K562 (cell line): Measurements from ENCODE around the gene CNIH4. TPM values are rescaled to one million over a fixed set of nuclear protein-coding genes. Genes with fewer than 3 reads are reported as not detected.

Experiments used
- ATAC-seq: fragments of 200-7000 bp; cut with Tn5 transposase; 3 replicates; pipeline ENCODE4 v1.9.1; 2020; ENCODE audit warnings: moderate library complexity
- BruUV-seq: library from RNA; stranded (reverse); fragments of 400-500 nt; replicated peaks from 2 replicates; lab custom pipeline; 2021; lab: Mats Ljungman, UMichigan
- CTCF ChIA-PET: fragments of 300-600 bp; formaldehyde crosslinking; extraction: SDS; loops from one replicate; lab custom pipeline; 2021; ENCODE audit warnings: low intra/inter-chr PET ratio; lab: Yijun Ruan, JAX
- POLR2A ChIA-PET: fragments of 300-600, 350-650 bp; sonication (Branson Sonifier 250); formaldehyde crosslinking; extraction: SDS; loops from one replicate; lab custom pipeline; 2021; ENCODE audit warnings: antibody characterized with exemption, inconsistent platforms; lab: Yijun Ruan, JAX
- DNase-seq, 4 experiments: peaks; one replicate each; pipeline versions ENCODE4 v3.0.0 to v3.0.0-alpha.2; 2011 to 2018; ENCODE audit warnings: low spot score in 3 of 4, mixed read lengths in 3 of 4; ENCODE audit errors: extremely low read depth in 1 of 4
- FAIRE-seq: peaks from 2 replicates; lab custom pipeline; 2011; peaks lifted over from hg19 to GRCh38; lab: Jason Lieb, UNC
- H2AFZ ChIP-seq: 2 replicates; pipeline ENCODE4 v1.6.0; 2011; ENCODE audit warnings: low read depth, low read length, control low read depth, inconsistent platforms
- H3K27ac ChIP-seq: fragments of 200-600 bp; 3 replicates; pipeline ENCODE4 v1.8.0; 2011; ENCODE audit warnings: low read depth, mild to moderate bottlenecking, control low read depth, inconsistent platforms, low read length, moderate library complexity, mixed read lengths; ENCODE audit errors: extremely low read depth
- H3K27me3 ChIP-seq, 2 experiments: fragments of 300-600 bp in 1 of 2; 2 replicates in 1 of 2; 3 replicates in 1 of 2; pipeline versions ENCODE4 v1.6.0 to v1.8.0; 2011; ENCODE audit warnings: inconsistent platforms in 2 of 2, low read length in 2 of 2, mild to moderate bottlenecking in 1 of 2, mixed read lengths in 1 of 2, moderate library complexity in 1 of 2; ENCODE audit not compliant: control insufficient read depth in 2 of 2, insufficient read depth in 2 of 2
- H3K36me3 ChIP-seq: fragments of 300-600 bp; 3 replicates; pipeline ENCODE4 v1.8.0; 2011; ENCODE audit warnings: mild to moderate bottlenecking, low read length, inconsistent platforms; ENCODE audit not compliant: control insufficient read depth, insufficient read depth
- H3K4me1 ChIP-seq, 2 experiments: fragments of 200-600 bp in 1 of 2; replicated peaks in 1 of 2; 2 replicates in 1 of 2; 3 replicates in 1 of 2; pipeline versions ENCODE4 v1.5.1 to v1.8.0; 2011; ENCODE audit warnings: inconsistent platforms in 2 of 2, low read length in 2 of 2, mild to moderate bottlenecking in 1 of 2, mixed read lengths in 1 of 2, moderate library complexity in 1 of 2; ENCODE audit not compliant: control insufficient read depth in 2 of 2, insufficient read depth in 2 of 2
- H3K4me2 ChIP-seq: 2 replicates; pipeline ENCODE4 v1.6.1; 2011; ENCODE audit warnings: low read length, control low read depth, inconsistent platforms, mixed read lengths; ENCODE audit not compliant: insufficient read depth
- H3K4me3 ChIP-seq: fragments of 200-600 bp; sonication (generic), shearing (Covaris generic); 2 replicates; pipeline ENCODE4 v1.5.1; 2016; ENCODE audit warnings: control low read depth, inconsistent platforms
- H3K79me2 ChIP-seq: fragments of 200-600 bp; 3 replicates; pipeline ENCODE4 v1.8.0; 2011; ENCODE audit warnings: low read length, inconsistent platforms; ENCODE audit not compliant: control insufficient read depth, insufficient read depth
- H3K9ac ChIP-seq, 2 experiments: 2 replicates each; pipeline versions ENCODE4 v1.6.0 to v1.6.1; 2011; ENCODE audit warnings: low read depth in 2 of 2, low read length in 2 of 2, control low read depth in 1 of 2, inconsistent platforms in 1 of 2, mild to moderate bottlenecking in 1 of 2, mixed read lengths in 1 of 2; ENCODE audit not compliant: insufficient read depth in 1 of 2
- H3K9me1 ChIP-seq: one replicate; pipeline ENCODE4 v1.6.0; 2011; ENCODE audit warnings: inconsistent platforms, mild to moderate bottlenecking, low read length, moderate library complexity; ENCODE audit not compliant: control insufficient read depth, insufficient read depth
- H3K9me3 ChIP-seq: replicated peaks from 2 replicates; pipeline ENCODE4 v1.5.1; 2011; ENCODE audit warnings: low read depth, low read length, inconsistent platforms; ENCODE audit not compliant: control insufficient read depth, insufficient read depth
- H4K20me1 ChIP-seq: replicated peaks from 2 replicates; pipeline ENCODE4 v1.6.1; 2011; ENCODE audit warnings: low read length, inconsistent platforms, mixed read lengths; ENCODE audit not compliant: control insufficient read depth, insufficient read depth
- HES1 ChIP-seq: fragments of 450-650 bp; IDR thresholded peaks from 2 replicates; pipeline ENCODE4 v1.6.1; 2016; ENCODE audit warnings: low read depth, mild to moderate bottlenecking, moderate library complexity
- SNIP1 ChIP-seq: fragments of 450-650 bp; IDR thresholded peaks from 2 replicates; pipeline ENCODE4 v1.7.1; 2017; ENCODE audit warnings: low read depth, mild to moderate bottlenecking
- TFE3 ChIP-seq: fragments of 450-650 bp; formaldehyde crosslinking; IDR thresholded peaks from 2 replicates; pipeline ENCODE4 v1.4.0; 2020; ENCODE audit warnings: mild to moderate bottlenecking, mixed read lengths
- ZNF277 ChIP-seq: fragments of 250-450 bp; sonication (Bioruptor Pico); IDR thresholded peaks from 2 replicates; pipeline ENCODE4 v1.8.0; 2022; ENCODE audit warnings: inconsistent platforms, mild to moderate bottlenecking, moderate library complexity, borderline replicate concordance
- ZNF830 ChIP-seq: fragments of 250-450 bp; sonication (Bioruptor Pico); IDR thresholded peaks from 2 replicates; pipeline ENCODE4 v1.5.0; 2021; ENCODE audit warnings: mild to moderate bottlenecking
- WGBS: fragments of 100-300 bp; shearing (Covaris generic); methylation state at CpG from one replicate; pipeline ENCODE4 v1.1.6; 2016; ENCODE audit warnings: low coverage, mixed read lengths; ENCODE audit not compliant: insufficient coverage; ENCODE audit errors: missing lambda C conversion rate; 5-methylcytosine and 5-hydroxymethylcytosine counted together
- in situ Hi-C: fragments of 300-500 bp; cut with MboI; formaldehyde crosslinking; loops from 4 replicates; pipeline ENCODE4 v1.15.0; 2018; ENCODE audit warnings: inconsistent platforms, mixed read lengths
- intact Hi-C: fragments of 100-400 bp; cut with micrococcal nuclease; formaldehyde crosslinking; loops from 2 replicates; pipeline ENCODE4 v1.14.2; 2022
- polyA plus RNA-seq, 8 experiments: library from polyadenylated mRNA; depleted of rRNA in 4 of 8; stranded (reverse) in 5 of 8; unstranded in 3 of 8; fragments of >200 nt; fragmentation: Nextera tagmentation in 2 of 8; fragmentation: Illumina TruSeq in 1 of 8; extraction: Ambion mirVana in 2 of 8; extraction: Trizol in 1 of 8; gene quantifications; 2 replicates each; pipeline versions ENCODE4 v1.2.1 to v1.2.3, GENCODE V29; 2011 to 2014; ENCODE audit warnings: inconsistent platforms in 1 of 8, missing spikeins in 1 of 8
- total RNA-seq, 7 experiments: library from RNA; depleted of rRNA in 6 of 7; stranded (reverse); fragments of >200 nt in 6 of 7; fragmentation: Illumina TruSeq in 2 of 7; extraction: Trizol in 2 of 7; gene quantifications; 2 replicates each; pipeline versions ENCODE4 v1.2.1 to v1.2.3, GENCODE V29; 2011 to 2021; ENCODE audit warnings: low replicate concordance in 1 of 7

Gene CNIH4
- total and polyA plus RNA-seq, 9 of the 15 experiments (the other 6 are each of a cell fraction or from before 2014, with no cell fraction given): 41.3 to 266 (median 61.1) TPM

- Histone ChIP-seq H3K4me2 (no peak overlapping the region), H3K27ac (no peak overlapping the region), H2AFZ (no peak overlapping the region), H3K27me3 (no peaks in the 10 kb centered on the region), H4K20me1 (no peaks in the 10 kb centered on the region), H3K36me3 (peaks cover 70% of the 10 kb centered on the region), H3K9me1 (no peaks in the 10 kb centered on the region), H3K4me1 (peaks cover 0 to 8% of the 10 kb centered on the region in 2 experiments; a peak in 1 of 5 replicates), H3K9me3 (no peaks in the 10 kb centered on the region), H3K4me3 (no peak overlapping the region), H3K9ac (no peak overlapping the region; a peak in 1 of 4 replicates), H3K79me2 (no peaks in the 10 kb centered on the region)
- intact Hi-C loops (no loop called here), in situ Hi-C loops (no loop called here)
- ChIA-PET POLR2A (interaction anchor here (0.7 to 2.1 kb wide), 3 partner anchors 9 to 158 kb away, joined by 3 to 5 read pairs (median 3); no protein-coding TSS in a partner anchor), CTCF (no interaction called here)
- TF ChIP-seq ZNF277 (CRISPR knock-in tag) (no peak), ZNF830 (no peak), HES1 (no peak), TFE3 (CRISPR knock-in tag) (no peak), SNIP1 (no peak)
- DNase-seq (no peak), FAIRE-seq (no peak), ATAC-seq (no peak; the same call in 2 of the 3 replicates)
- 68% methylated on average over 3 of the region's 3 CpGs for WGBS
- BruUV-seq: no TSS peak
These were observed 18.4 kb downstream of the CNIH4 start for GRCh38 chr1:224375059-224375458.
